Transverse colon (tissue), 3 donors: ENCODE results near the gene INO80.

Experiments used
- POLR2A ChIP-seq: fragments of 450-650 bp; IDR thresholded peaks from one replicate; pipeline ENCODE4 v1.6.1; 2016; ENCODE audit warnings: antibody characterized with exemption, mild to moderate bottlenecking, moderate library complexity
- POLR2AphosphoS5 ChIP-seq, 3 donors: sonication (generic); formaldehyde crosslinking; IDR thresholded peaks; one replicate each; pipeline ENCODE4 v1.6.1; 2016; ENCODE audit warnings: antibody characterized with exemption in 3 of 3

GRCh38 chr15:40984406-40984805 lies 131.7 kb downstream of the INO80 start:
- TF ChIP-seq POLR2A (no peak), POLR2AphosphoS5 (IDR thresholded peaks at IDR 0.05) (no peak)
